Activated B cell treated with CpG ODN at 0.5 μM for 24 hours (primary cell): ENCODE measurements around the gene CUX1. TPM values are rescaled to one million over a fixed set of nuclear protein-coding genes. Genes with fewer than 3 reads are reported as not detected.

Experiments used
- ATAC-seq: fragments of 200-7000 bp; cut with Tn5 transposase; one replicate; pipeline ENCODE4 v1.10.0; 2021; ENCODE audit warnings: low read depth, mild to moderate bottlenecking, moderate library complexity
- CTCF ChIA-PET: fragments of 350-600 bp; sonication (Branson Sonifier 250); formaldehyde crosslinking; loops from one replicate; lab custom pipeline; 2021; ENCODE audit warnings: antibody characterized with exemption; lab: Charles Lee
- POLR2A ChIA-PET: fragments of 350-600 bp; sonication (Branson Sonifier 250); formaldehyde crosslinking; loops from one replicate; lab custom pipeline; 2021; ENCODE audit warnings: antibody characterized with exemption; lab: Charles Lee
- DNase-seq: peaks from one replicate; pipeline ENCODE4 v3.0.0; 2022
- H3K27ac Mint-ChIP-seq: one replicate; pipeline ENCODE4 v1.8.0; 2020; ENCODE audit warnings: mixed read lengths
- H3K27me3 Mint-ChIP-seq: one replicate; pipeline ENCODE4 v1.8.0; 2021; ENCODE audit warnings: mixed read lengths
- H3K36me3 Mint-ChIP-seq: one replicate; pipeline ENCODE4 v1.8.0; 2021; ENCODE audit warnings: low read depth, mixed read lengths
- H3K4me1 Mint-ChIP-seq: one replicate; pipeline ENCODE4 v1.8.0; 2021; ENCODE audit warnings: mixed read lengths
- H3K4me3 Mint-ChIP-seq: one replicate; pipeline ENCODE4 v1.8.0; 2020; ENCODE audit warnings: mild to moderate bottlenecking, mixed read lengths
- H3K9me3 Mint-ChIP-seq: one replicate; pipeline ENCODE4 v1.8.0; 2020; ENCODE audit warnings: mixed read lengths
- CTCF ChIP-seq: fragments of 200-600 bp; IDR thresholded peaks from one replicate; pipeline ENCODE4 v1.8.0; 2022; ENCODE audit warnings: antibody characterized with exemption, mild to moderate bottlenecking
- intact Hi-C: fragments of 100-400 bp; cut with micrococcal nuclease; formaldehyde crosslinking; loops from one replicate; pipeline ENCODE4 v1.15.1; 2024
- total RNA-seq: library from RNA; stranded (reverse); gene quantifications from 2 replicates; pipeline ENCODE4 v1.2.3, GENCODE V29; 2022

CUX1 gene
- total RNA-seq, 1 donor from 2014 or later, result 61.7 TPM

GRCh38 chr7:101863598-101863997, 46.2 kb downstream of the CUX1 start:
- CTCF ChIA-PET, result no interaction called here
- no peak overlapping the region for H3K27ac Mint-ChIP-seq
- peaks cover 59% of the 10 kb centered on the region for H3K4me1 Mint-ChIP-seq

GRCh38 chr7:101864039-101864438, 46.6 kb downstream of the CUX1 start:
- ATAC-seq (no peak), DNase-seq (no peak)
- POLR2A ChIA-PET, result no interaction called here
- H3K9me3 Mint-ChIP-seq, result no peaks in the 10 kb centered on the region
- TF ChIP-seq CTCF, result no peak
- intact Hi-C loops, result no loop called here
- H3K27ac Mint-ChIP-seq, result no peak overlapping the region
- no peaks in the 10 kb centered on the region for H3K27me3 Mint-ChIP-seq
- H3K4me3 Mint-ChIP-seq, result no peak overlapping the region
- H3K36me3 Mint-ChIP-seq, result peaks cover 1% of the 10 kb centered on the region
- H3K4me1 Mint-ChIP-seq, result peaks cover 59% of the 10 kb centered on the region
- CTCF ChIA-PET, result no interaction called here

More at GRCh38 chr7:101863598-101863997, 46.2 kb downstream of the CUX1 start:
- TF ChIP-seq CTCF, result no peak
- Mint-ChIP-seq H3K9me3 (no peaks in the 10 kb centered on the region), H3K4me3 (no peak overlapping the region), H3K36me3 (peaks cover 1% of the 10 kb centered on the region), H3K27me3 (no peaks in the 10 kb centered on the region)
- DNase-seq, result no peak
- ATAC-seq, result no peak
- POLR2A ChIA-PET, result interaction anchor here (0.7 kb wide), 1 partner anchor 1495 kb away, joined by 3 read pairs; no protein-coding TSS in a partner anchor
- intact Hi-C loops, result no loop called here

GRCh38 chr7:101865031-101865430, 47.6 kb downstream of the CUX1 start:
- Mint-ChIP-seq H3K27ac (no peak overlapping the region), H3K9me3 (no peaks in the 10 kb centered on the region), H3K36me3 (peaks cover 1% of the 10 kb centered on the region), H3K27me3 (no peaks in the 10 kb centered on the region), H3K4me3 (no peak overlapping the region), H3K4me1 (peaks cover 57% of the 10 kb centered on the region)
- POLR2A ChIA-PET, result interaction anchor here (1.1 kb wide), 1 partner anchor 121 kb away, joined by 3 read pairs; no protein-coding TSS in a partner anchor
- TF ChIP-seq CTCF, result no peak
- CTCF ChIA-PET, result no interaction called here
- intact Hi-C loops, result no loop called here
- DNase-seq (no peak), ATAC-seq (no peak)

GRCh38 chr7:101865455-101865854, 48.0 kb downstream of the CUX1 start:
- no peak for ATAC-seq
- H3K4me1 Mint-ChIP-seq, result peaks cover 57% of the 10 kb centered on the region
- H3K9me3 Mint-ChIP-seq, result no peaks in the 10 kb centered on the region
- no peak for DNase-seq
- no peak overlapping the region for H3K4me3 Mint-ChIP-seq
- intact Hi-C loops, result no loop called here
- ChIA-PET POLR2A (interaction anchor here (1.1 kb wide), 1 partner anchor 121 kb away, joined by 3 read pairs; no protein-coding TSS in a partner anchor), CTCF (no interaction called here)
- H3K27ac Mint-ChIP-seq, result no peak overlapping the region
- no peaks in the 10 kb centered on the region for H3K27me3 Mint-ChIP-seq
- peaks cover 1% of the 10 kb centered on the region for H3K36me3 Mint-ChIP-seq
- no peak for TF ChIP-seq CTCF

GRCh38 chr7:101866328-101866727, 48.9 kb downstream of the CUX1 start:
- CTCF ChIA-PET, result interaction anchor here (1.0 kb wide), 1 partner anchor 9 kb away, joined by 3 read pairs; no protein-coding TSS in a partner anchor
- no peak for TF ChIP-seq CTCF
- H3K27ac Mint-ChIP-seq, result no peak overlapping the region
- DNase-seq (no peak), ATAC-seq (no peak)
- no peak overlapping the region for H3K4me3 Mint-ChIP-seq
- no peaks in the 10 kb centered on the region for H3K27me3 Mint-ChIP-seq
- H3K36me3 Mint-ChIP-seq, result peaks cover 1% of the 10 kb centered on the region
- intact Hi-C loops, result no loop called here
- POLR2A ChIA-PET, result no interaction called here
- no peaks in the 10 kb centered on the region for H3K9me3 Mint-ChIP-seq
- peaks cover 57% of the 10 kb centered on the region for H3K4me1 Mint-ChIP-seq
